Camera-type eye (tissue), 1 donor: ENCODE data around the gene KLHDC8B. TPM values are rescaled to one million over a fixed set of nuclear protein-coding genes. Genes with fewer than 3 reads are reported as not detected.

Source experiments
- total RNA-seq: library from RNA; depleted of rRNA; stranded (reverse); fragments of >200 nt; gene quantifications from one replicate; pipeline ENCODE4 v1.2.3, GENCODE V29; 2014

Gene KLHDC8B
- 49.9 TPM for total RNA-seq

GRCh38 chr3:49171119-49171774 lies at the start of gene KLHDC8B:
Gene KLHDC8B (plus strand): TSS chr3:49171598. CDS start chr3:49172770, 1,172 bp downstream.

GRCh38 chr3:49132437-49133225 lies 38.8 kb upstream of the KLHDC8B start, which contains the start of gene LAMB2:
Gene LAMB2 (minus strand): TSS chr3:49133050. CDS start chr3:49132867, 183 bp downstream.

GRCh38 chr3:49165771-49166751 lies 5.3 kb upstream of the KLHDC8B start, which contains the start of gene CCDC71:
Gene CCDC71 (minus strand): TSS chr3:49166331. CDS start chr3:49164208, 2,123 bp downstream.

Other genes with a start within 250 kb of the KLHDC8B start
- 61.0 TPM for gene P4HTM, start 181.4 kb upstream of the KLHDC8B start, total RNA-seq
- gene WDR6, start 164.2 kb upstream of the KLHDC8B start, total RNA-seq = 154 TPM
- gene DALRD3, start 153.0 kb upstream of the KLHDC8B start, total RNA-seq = 42.4 TPM
- 51.6 TPM for gene NDUFAF3, start 149.5 kb upstream of the KLHDC8B start, total RNA-seq
- gene IMPDH2, start 142.2 kb upstream of the KLHDC8B start, total RNA-seq = 126 TPM
- gene QRICH1, start 77.5 kb upstream of the KLHDC8B start, total RNA-seq = 102 TPM
- 268 TPM for gene QARS1, start 66.8 kb upstream of the KLHDC8B start, total RNA-seq
- gene USP19, start 50.8 kb upstream of the KLHDC8B start, total RNA-seq = 81.2 TPM
- 450 TPM for gene LAMB2, start 38.5 kb upstream of the KLHDC8B start, total RNA-seq
- gene CCDC71, start 5.3 kb upstream of the KLHDC8B start, total RNA-seq = 29.8 TPM
- gene C3orf62, start 105.6 kb downstream of the KLHDC8B start, total RNA-seq = 7.5 TPM
- 40.5 TPM for gene USP4, start 168.5 kb downstream of the KLHDC8B start, total RNA-seq
- gene GPX1, start 186.8 kb downstream of the KLHDC8B start, total RNA-seq = 48.3 TPM
- gene RHOA, start 240.4 kb downstream of the KLHDC8B start, total RNA-seq = 345 TPM
- 20.6 TPM for gene TCTA, start 240.8 kb downstream of the KLHDC8B start, total RNA-seq